Central memory CD8-positive, alpha-beta T cell (primary cell): Measurements from ENCODE around the gene MBNL1.
A peak's percentile ranks its signal among the peaks of the same experiment; 100 is the strongest.
"Not testable (repeated sequence)": the region's sequence is repeated elsewhere in the genome, so short reads cannot be mapped to it uniquely, and the experiment has no call there.

Source experiments
- ATAC-seq: fragments of 150-1000 bp; cut with Tn5 transposase; replicated peaks from 2 replicates; pipeline ENCODE4 v1.10.0; 2022; ENCODE audit warnings: mild to moderate bottlenecking, moderate FRiP score, moderate number of reproducible peaks; ENCODE audit not compliant: poor library complexity, severe bottlenecking; ENCODE audit errors: extremely low read depth
- DNase-seq, 2 donors: peaks; one replicate each; pipeline ENCODE4 v3.0.0; 2021; ENCODE audit warnings: low spot score in 2 of 2
- H3K27ac Mint-ChIP-seq: one replicate; pipeline ENCODE4 v1.8.0; 2022; ENCODE audit warnings: low read depth, mild to moderate bottlenecking, moderate library complexity, mixed read lengths
- H3K27me3 Mint-ChIP-seq: one replicate; pipeline ENCODE4 v1.8.0; 2022; ENCODE audit warnings: mixed read lengths
- H3K36me3 Mint-ChIP-seq: one replicate; pipeline ENCODE4 v1.8.0; 2022; ENCODE audit warnings: mild to moderate bottlenecking, moderate library complexity, mixed read lengths; ENCODE audit not compliant: insufficient read depth
- H3K4me1 Mint-ChIP-seq: one replicate; pipeline ENCODE4 v1.8.0; 2022; ENCODE audit warnings: mixed read lengths
- H3K4me3 Mint-ChIP-seq: one replicate; pipeline ENCODE4 v1.8.0; 2022; ENCODE audit warnings: mild to moderate bottlenecking, moderate library complexity, mixed read lengths
- H3K9me3 Mint-ChIP-seq: one replicate; pipeline ENCODE4 v1.8.0; 2022; ENCODE audit warnings: mixed read lengths

MBNL1 gene

GRCh38 chr3:152353578-152353977, 84.8 kb downstream of the MBNL1 start:
- H3K27ac Mint-ChIP-seq: peak overlapping the region; percentile 85
- no peaks in the 10 kb centered on the region for H3K27me3 Mint-ChIP-seq
- DNase-seq (no peak), ATAC-seq (no peak)
- peaks cover 49% of the 10 kb centered on the region for H3K4me1 Mint-ChIP-seq
- no peaks in the 10 kb centered on the region for H3K9me3 Mint-ChIP-seq
- H3K4me3 Mint-ChIP-seq: no peak overlapping the region
- H3K36me3 Mint-ChIP-seq: peaks cover 28% of the 10 kb centered on the region

- peaks cover 31% of the 10 kb centered on the region for H3K36me3 Mint-ChIP-seq
- no peaks in the 10 kb centered on the region for H3K9me3 Mint-ChIP-seq
- H3K4me1 Mint-ChIP-seq: peaks cover 65% of the 10 kb centered on the region
- H3K27me3 Mint-ChIP-seq: no peaks in the 10 kb centered on the region
- H3K4me3 Mint-ChIP-seq: no peak overlapping the region
- peak overlapping the region; percentile 65 for H3K27ac Mint-ChIP-seq
- ATAC-seq: no peak
- DNase-seq: no peak
Measured at GRCh38 chr3:152355744-152356665, 87.3 kb downstream of the MBNL1 start.

- peaks cover 71% of the 10 kb centered on the region for H3K4me1 Mint-ChIP-seq
Measured at GRCh38 chr3:152356870-152357276, 88.1 kb downstream of the MBNL1 start.

GRCh38 chr3:152357587-152357986, 88.9 kb downstream of the MBNL1 start:
- Mint-ChIP-seq H3K4me1 (peaks cover 66% of the 10 kb centered on the region), H3K27ac (peak overlapping the region; percentile 65), H3K9me3 (no peaks in the 10 kb centered on the region), H3K36me3 (peaks cover 26% of the 10 kb centered on the region), H3K27me3 (no peaks in the 10 kb centered on the region), H3K4me3 (no peak overlapping the region)
- ATAC-seq (no peak), DNase-seq (no peak)

More at GRCh38 chr3:152356870-152357276, 88.1 kb downstream of the MBNL1 start:
- Mint-ChIP-seq H3K9me3 (no peaks in the 10 kb centered on the region), H3K27ac (peak overlapping the region; percentile 65), H3K4me3 (no peak overlapping the region), H3K36me3 (peaks cover 28% of the 10 kb centered on the region), H3K27me3 (no peaks in the 10 kb centered on the region)
- no peak for DNase-seq
- no peak for ATAC-seq

GRCh38 chr3:152359385-152360248, 90.9 kb downstream of the MBNL1 start:
- no peaks in the 10 kb centered on the region for H3K27me3 Mint-ChIP-seq
- no peaks in the 10 kb centered on the region for H3K9me3 Mint-ChIP-seq
- peaks cover 70% of the 10 kb centered on the region for H3K4me1 Mint-ChIP-seq

GRCh38 chr3:152360302-152360701, 91.6 kb downstream of the MBNL1 start:
- H3K27ac Mint-ChIP-seq: peak overlapping the region; percentile 64
- ATAC-seq (no peak), DNase-seq (no peak)
- H3K27me3 Mint-ChIP-seq: no peaks in the 10 kb centered on the region
- peaks cover 20% of the 10 kb centered on the region for H3K36me3 Mint-ChIP-seq
- H3K9me3 Mint-ChIP-seq: no peaks in the 10 kb centered on the region
- H3K4me3 Mint-ChIP-seq: no peak overlapping the region
- peaks cover 68% of the 10 kb centered on the region for H3K4me1 Mint-ChIP-seq

More at GRCh38 chr3:152359385-152360248, 90.9 kb downstream of the MBNL1 start:
- H3K36me3 Mint-ChIP-seq: peaks cover 21% of the 10 kb centered on the region
- H3K4me3 Mint-ChIP-seq: no peak overlapping the region
- DNase-seq (no peak), ATAC-seq (no peak)
- peak overlapping the region; percentile 64 for H3K27ac Mint-ChIP-seq

GRCh38 chr3:152360966-152361365, 92.2 kb downstream of the MBNL1 start:
- ATAC-seq: no peak

GRCh38 chr3:152362086-152362485, 93.4 kb downstream of the MBNL1 start:
- peaks cover 19% of the 10 kb centered on the region for H3K36me3 Mint-ChIP-seq
- ATAC-seq (no peak), DNase-seq (no peak)
- H3K27ac Mint-ChIP-seq: no peak overlapping the region
- no peaks in the 10 kb centered on the region for H3K27me3 Mint-ChIP-seq
- no peaks in the 10 kb centered on the region for H3K9me3 Mint-ChIP-seq
- peaks cover 54% of the 10 kb centered on the region for H3K4me1 Mint-ChIP-seq
- no peak overlapping the region for H3K4me3 Mint-ChIP-seq

More at GRCh38 chr3:152360966-152361365, 92.2 kb downstream of the MBNL1 start:
- Mint-ChIP-seq H3K27ac (peak overlapping the region; percentile 64), H3K27me3 (no peaks in the 10 kb centered on the region), H3K36me3 (peaks cover 20% of the 10 kb centered on the region), H3K4me3 (peak overlapping the region; percentile 6), H3K9me3 (no peaks in the 10 kb centered on the region), H3K4me1 (peaks cover 64% of the 10 kb centered on the region)
- no peak for DNase-seq

GRCh38 chr3:152364237-152364636, 95.5 kb downstream of the MBNL1 start:
- peak overlapping the region; percentile 47 for H3K27ac Mint-ChIP-seq
- DNase-seq (no peak), ATAC-seq (no peak)
- peaks cover 62% of the 10 kb centered on the region for H3K4me1 Mint-ChIP-seq
- H3K4me3 Mint-ChIP-seq: peak overlapping the region; percentile 3
- H3K27me3 Mint-ChIP-seq: no peaks in the 10 kb centered on the region
- peaks cover 24% of the 10 kb centered on the region for H3K36me3 Mint-ChIP-seq
- no peaks in the 10 kb centered on the region for H3K9me3 Mint-ChIP-seq

- ATAC-seq (no peak), DNase-seq (no peak)
- no peaks in the 10 kb centered on the region for H3K27me3 Mint-ChIP-seq
- no peaks in the 10 kb centered on the region for H3K9me3 Mint-ChIP-seq
- H3K36me3 Mint-ChIP-seq: peaks cover 26% of the 10 kb centered on the region
- no peak overlapping the region for H3K4me3 Mint-ChIP-seq
- H3K27ac Mint-ChIP-seq: peak overlapping the region; percentile 14
- peaks cover 63% of the 10 kb centered on the region for H3K4me1 Mint-ChIP-seq
Measured at GRCh38 chr3:152365126-152365525, 96.4 kb downstream of the MBNL1 start.

GRCh38 chr3:152365766-152366593, 97.3 kb downstream of the MBNL1 start:
- ATAC-seq (no peak), DNase-seq (no peak)
- Mint-ChIP-seq H3K27ac (peak overlapping the region; percentile 33), H3K36me3 (peaks cover 31% of the 10 kb centered on the region), H3K4me3 (no peak overlapping the region), H3K9me3 (no peaks in the 10 kb centered on the region), H3K4me1 (peaks cover 66% of the 10 kb centered on the region), H3K27me3 (no peaks in the 10 kb centered on the region)

GRCh38 chr3:152367192-152367591, 98.5 kb downstream of the MBNL1 start:
- not testable (repeated sequence) for H3K27me3 Mint-ChIP-seq, ATAC-seq, DNase-seq, H3K9me3 Mint-ChIP-seq
- peak overlapping the region; percentile 91 for H3K27ac Mint-ChIP-seq
- peaks cover 36% of the 10 kb centered on the region for H3K36me3 Mint-ChIP-seq
- H3K4me3 Mint-ChIP-seq: peak overlapping the region; percentile 57
- peaks cover 71% of the 10 kb centered on the region for H3K4me1 Mint-ChIP-seq
